Right renal cortex interstitium (tissue), 3 donors: Measurements from ENCODE around the gene CDKAL1. TPM values are rescaled to one million over a fixed set of nuclear protein-coding genes. Genes with fewer than 3 reads are reported as not detected.
A peak's percentile ranks its signal among the peaks of the same experiment; 100 is the strongest.
"Not testable (repeated sequence)": the region's sequence is repeated elsewhere in the genome, so short reads cannot be mapped to it uniquely, and the experiment has no call there.

Experiments used
- DNase-seq, 3 donors: peaks; one replicate each; pipeline ENCODE4 v3.0.0-alpha.2; 2013; ENCODE audit warnings: low read depth in 3 of 3, low spot score in 2 of 3
- polyA plus RNA-seq, 3 donors: library from polyadenylated mRNA; unstranded; fragments of 120-200 nt; gene quantifications; one replicate each; pipeline ENCODE4 v1.2.1, GENCODE V29; 2013; ENCODE audit not compliant: insufficient read length in 3 of 3

CDKAL1 gene
- polyA plus RNA-seq, 3 donors = 18.4 to 19.6 (median 19.6) TPM

GRCh38 chr6:21185861-21186478 is 651.7 kb downstream of the CDKAL1 start:
- no peak for DNase-seq

GRCh38 chr6:21186479-21187055 is 652.3 kb downstream of the CDKAL1 start:
- no peak for DNase-seq

- DNase-seq = no peak
Observed at GRCh38 chr6:21187485-21187884, 653.2 kb downstream of the CDKAL1 start.

- DNase-seq = no peak
Observed at GRCh38 chr6:21188505-21189223, 654.4 kb downstream of the CDKAL1 start.

GRCh38 chr6:21189759-21190158 is 655.5 kb downstream of the CDKAL1 start:
- no peak for DNase-seq

GRCh38 chr6:21190701-21191100 is 656.4 kb downstream of the CDKAL1 start:
- no peak for DNase-seq

GRCh38 chr6:21193790-21194475 is 659.7 kb downstream of the CDKAL1 start:
- DNase-seq = no peak

- not testable (repeated sequence) for DNase-seq
Observed at GRCh38 chr6:21195301-21195700, 661.0 kb downstream of the CDKAL1 start.

GRCh38 chr6:21198032-21198640 is 663.9 kb downstream of the CDKAL1 start:
- DNase-seq = no peak

GRCh38 chr6:21199262-21199661 is 665.0 kb downstream of the CDKAL1 start:
- DNase-seq = no peak

GRCh38 chr6:21200134-21200870 is 666.0 kb downstream of the CDKAL1 start:
- no peak for DNase-seq

- no peak for DNase-seq
Observed at GRCh38 chr6:21201187-21201586, 666.9 kb downstream of the CDKAL1 start.

GRCh38 chr6:21201637-21202350 is 667.5 kb downstream of the CDKAL1 start:
- peak; percentile 75 to 86 (median 75) for DNase-seq

GRCh38 chr6:21202521-21202920 is 668.3 kb downstream of the CDKAL1 start:
- DNase-seq = no peak

- DNase-seq = no peak
Observed at GRCh38 chr6:21204951-21205350, 670.7 kb downstream of the CDKAL1 start.

GRCh38 chr6:21208081-21208795 is 674.0 kb downstream of the CDKAL1 start:
- DNase-seq = peak in 1 of 3 donors; percentile 23

GRCh38 chr6:21208796-21209186 is 674.5 kb downstream of the CDKAL1 start:
- DNase-seq = no peak

- DNase-seq = no peak
Observed at GRCh38 chr6:21213492-21213891, 679.2 kb downstream of the CDKAL1 start.
